ENCODE results near the gene TACC2.

The TACC2 gene

GRCh38 chr10:122029499-122030199 is 40.7 kb downstream of the TACC2 start:
- DNase-seq (ENCODE audit: low read depth) = no peak
- TF ChIP-seq CTCF (IDR thresholded peaks at IDR 0.05; ENCODE audit: low read depth, low read length, missing control alignments) = no peak
- no peak overlapping the region for H3K4me3 ChIP-seq (ENCODE audit: low read depth, low read length)

GRCh38 chr10:122030200-122030552 is 41.2 kb downstream of the TACC2 start:
- H3K4me3 ChIP-seq (ENCODE audit: low read depth, low read length) = no peak overlapping the region
- no peak for DNase-seq (ENCODE audit: low read depth)
- no peak for TF ChIP-seq CTCF (IDR thresholded peaks at IDR 0.05; ENCODE audit: low read depth, low read length, missing control alignments)

- no peak for DNase-seq (ENCODE audit: low read depth)
- no peak overlapping the region for H3K4me3 ChIP-seq (ENCODE audit: low read depth, low read length)
- no peak for TF ChIP-seq CTCF (IDR thresholded peaks at IDR 0.05; ENCODE audit: low read depth, low read length, missing control alignments)
Measured at GRCh38 chr10:122033224-122033926, 44.4 kb downstream of the TACC2 start.

- TF ChIP-seq CTCF (IDR thresholded peaks at IDR 0.05; ENCODE audit: low read depth, low read length, missing control alignments) = no peak
- DNase-seq (ENCODE audit: low read depth) = no peak
- H3K4me3 ChIP-seq (ENCODE audit: low read depth, low read length) = no peak overlapping the region
Measured at GRCh38 chr10:122034149-122034756, 45.3 kb downstream of the TACC2 start.

- no peak for TF ChIP-seq CTCF (IDR thresholded peaks at IDR 0.05; ENCODE audit: low read depth, low read length, missing control alignments)
- H3K4me3 ChIP-seq (ENCODE audit: low read depth, low read length) = no peak overlapping the region
- no peak for DNase-seq (ENCODE audit: low read depth)
Measured at GRCh38 chr10:122040786-122041185, 51.8 kb downstream of the TACC2 start.

GRCh38 chr10:122042836-122043235 is 53.9 kb downstream of the TACC2 start:
- no peak overlapping the region for H3K4me3 ChIP-seq (ENCODE audit: low read depth, low read length)
- no peak for TF ChIP-seq CTCF (IDR thresholded peaks at IDR 0.05; ENCODE audit: low read depth, low read length, missing control alignments)

More at GRCh38 chr10:122042836-122043235, 53.9 kb downstream of the TACC2 start:
- no peak for DNase-seq (ENCODE audit: low read depth)

Measured in GM12864 (cell line).